GM10248 (cell line): ENCODE data around the gene SNCB.

Experiments
- CTCF ChIA-PET: fragments of 300-600 bp; sonication (Branson Sonifier 250); formaldehyde crosslinking; extraction: SDS; loops from one replicate; lab custom pipeline; 2021; ENCODE audit warnings: antibody characterized with exemption; lab: Yijun Ruan, JAX
- POLR2A ChIA-PET: fragments of 350-650 bp; sonication (Branson Sonifier 250); formaldehyde crosslinking; extraction: SDS; loops from one replicate; lab custom pipeline; 2020; ENCODE audit warnings: antibody characterized with exemption; lab: Yijun Ruan, JAX
- DNase-seq: peaks from one replicate; pipeline ENCODE4 v3.0.0; 2012; ENCODE audit errors: extremely low spot score
- TF ChIP-seq, protein P1 (sequence below): IDR thresholded peaks from 2 replicates; pipeline ENCODE4 v1.5.1; 2012; ENCODE audit warnings: mild to moderate bottlenecking, low read depth; ENCODE audit errors: extremely low read depth, missing control alignments, control extremely low read depth

SNCB gene

DNA sequence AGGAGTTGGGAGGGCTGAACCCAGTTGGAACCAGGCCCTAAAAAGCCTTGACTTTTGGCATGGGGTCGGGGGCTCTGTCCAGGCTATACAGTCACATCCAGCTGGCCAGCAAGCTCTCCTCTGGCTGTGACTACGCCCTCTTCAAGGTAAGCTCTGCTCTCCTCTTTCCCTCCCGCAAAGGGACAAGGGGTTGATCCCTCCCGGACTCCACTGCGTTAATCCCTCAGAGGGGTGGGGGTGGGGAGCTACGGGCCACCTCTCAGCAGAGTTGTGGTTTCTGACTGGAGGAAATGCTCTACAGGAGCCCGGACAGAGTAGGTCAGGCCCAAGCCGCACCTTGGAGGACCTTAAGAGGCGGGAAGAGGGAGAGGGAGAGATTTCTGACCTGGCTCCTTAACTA, 14.0 kb upstream of the SNCB start:
- TF ChIP-seq, protein P1, sequence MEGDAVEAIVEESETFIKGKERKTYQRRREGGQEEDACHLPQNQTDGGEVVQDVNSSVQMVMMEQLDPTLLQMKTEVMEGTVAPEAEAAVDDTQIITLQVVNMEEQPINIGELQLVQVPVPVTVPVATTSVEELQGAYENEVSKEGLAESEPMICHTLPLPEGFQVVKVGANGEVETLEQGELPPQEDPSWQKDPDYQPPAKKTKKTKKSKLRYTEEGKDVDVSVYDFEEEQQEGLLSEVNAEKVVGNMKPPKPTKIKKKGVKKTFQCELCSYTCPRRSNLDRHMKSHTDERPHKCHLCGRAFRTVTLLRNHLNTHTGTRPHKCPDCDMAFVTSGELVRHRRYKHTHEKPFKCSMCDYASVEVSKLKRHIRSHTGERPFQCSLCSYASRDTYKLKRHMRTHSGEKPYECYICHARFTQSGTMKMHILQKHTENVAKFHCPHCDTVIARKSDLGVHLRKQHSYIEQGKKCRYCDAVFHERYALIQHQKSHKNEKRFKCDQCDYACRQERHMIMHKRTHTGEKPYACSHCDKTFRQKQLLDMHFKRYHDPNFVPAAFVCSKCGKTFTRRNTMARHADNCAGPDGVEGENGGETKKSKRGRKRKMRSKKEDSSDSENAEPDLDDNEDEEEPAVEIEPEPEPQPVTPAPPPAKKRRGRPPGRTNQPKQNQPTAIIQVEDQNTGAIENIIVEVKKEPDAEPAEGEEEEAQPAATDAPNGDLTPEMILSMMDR = no peak
- ChIA-PET CTCF (interaction anchor here (1.0 to 10.1 kb wide), 2 partner anchors 14 to 15 kb away, joined by 3 to 140 read pairs; partner anchors contain the start of genes EIF4E1B and SNCB), POLR2A (no interaction called here)
- no peak for DNase-seq

DNA sequence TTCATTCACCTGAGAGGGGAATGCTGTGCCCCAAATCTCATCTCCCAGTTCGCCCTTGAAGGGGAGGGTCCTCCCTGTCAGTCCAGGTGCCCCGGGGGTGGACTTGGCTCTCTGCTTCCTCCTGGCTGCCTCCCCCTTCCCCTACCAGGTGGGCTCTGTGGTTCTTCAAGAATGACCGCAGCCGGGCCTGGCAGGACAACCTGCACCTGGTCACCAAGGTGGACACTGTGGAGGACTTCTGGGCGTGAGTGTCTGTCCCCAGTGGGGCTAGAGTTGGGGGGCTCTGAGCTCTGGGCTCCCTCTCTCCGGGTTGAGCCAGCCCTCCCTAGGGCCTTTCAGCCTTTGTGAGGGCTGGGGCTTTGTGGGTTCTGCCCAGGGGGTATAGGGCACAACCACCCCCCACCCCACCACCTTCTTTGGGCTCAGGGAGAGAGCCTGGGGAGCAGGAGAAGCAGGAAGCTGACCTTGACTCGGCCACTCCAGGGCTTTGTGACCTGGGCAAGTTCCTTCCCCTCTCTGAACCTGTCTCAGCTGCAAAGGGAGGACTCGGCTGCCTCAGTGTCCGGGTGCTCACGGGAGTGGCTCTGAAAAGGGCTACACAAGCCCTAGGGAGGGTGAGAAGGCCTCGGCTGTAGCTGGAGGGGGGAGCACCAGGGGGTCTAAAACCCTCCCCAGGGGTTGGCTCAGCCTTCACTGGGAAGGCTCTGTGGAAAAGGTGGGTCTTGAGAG, 13.3 kb upstream of the SNCB start:
- ChIA-PET CTCF (interaction anchor here (10.1 kb wide), 1 partner anchor 15 kb away, joined by 140 read pairs; no protein-coding TSS in a partner anchor), POLR2A (interaction anchor here (0.6 kb wide), 1 partner anchor 959 kb away, joined by 3 read pairs; no protein-coding TSS in a partner anchor)
- no peak for DNase-seq
- TF ChIP-seq, protein P1 = no peak

DNA sequence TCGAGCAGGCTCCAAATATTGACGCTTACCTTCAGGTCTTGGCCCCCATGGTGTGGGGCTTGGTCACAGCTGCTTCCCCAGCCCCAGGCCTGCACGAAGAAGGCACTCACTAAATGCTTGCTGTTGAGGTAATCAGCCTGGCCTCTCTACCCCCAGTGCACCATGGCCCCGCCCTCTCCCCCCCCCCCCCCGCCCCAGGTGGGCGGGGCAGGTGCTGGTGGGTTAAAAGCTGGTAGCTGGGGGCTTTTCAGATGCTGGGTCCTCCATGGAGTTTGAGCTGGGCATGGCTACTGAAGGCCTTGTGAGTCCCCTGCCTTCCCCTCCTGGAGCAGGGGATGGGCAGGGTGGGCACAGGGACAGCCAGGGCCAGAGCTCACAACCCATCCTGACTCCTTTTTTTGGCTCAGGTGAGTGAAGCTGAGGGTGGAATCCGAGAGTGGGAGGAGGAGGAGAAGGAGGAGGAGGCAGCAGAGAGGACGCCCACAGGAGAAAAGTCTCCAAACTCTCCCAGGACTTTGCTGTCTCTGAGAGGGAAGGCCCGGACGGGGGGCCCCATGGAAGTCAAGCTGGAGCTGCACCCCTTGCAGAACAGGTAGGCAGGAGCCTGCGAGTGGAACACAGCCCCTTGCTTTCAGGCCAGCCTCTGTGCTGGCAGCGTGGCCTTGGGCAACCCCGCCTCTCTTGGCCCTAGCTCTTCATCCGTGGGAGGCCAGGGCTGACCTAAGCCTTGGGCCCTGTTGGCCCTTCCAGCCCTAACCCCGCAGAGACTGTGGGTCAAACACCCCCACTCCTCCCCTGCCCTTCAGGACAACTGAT, 12.5 kb upstream of the SNCB start:
- DNase-seq = no peak
- TF ChIP-seq, protein P1 = no peak
- CTCF ChIA-PET = interaction anchor here (10.1 kb wide), 1 partner anchor 16 kb away, joined by 140 read pairs; no protein-coding TSS in a partner anchor
- POLR2A ChIA-PET = interaction anchor here (0.6 kb wide), 1 partner anchor 960 kb away, joined by 3 read pairs; no protein-coding TSS in a partner anchor

DNA sequence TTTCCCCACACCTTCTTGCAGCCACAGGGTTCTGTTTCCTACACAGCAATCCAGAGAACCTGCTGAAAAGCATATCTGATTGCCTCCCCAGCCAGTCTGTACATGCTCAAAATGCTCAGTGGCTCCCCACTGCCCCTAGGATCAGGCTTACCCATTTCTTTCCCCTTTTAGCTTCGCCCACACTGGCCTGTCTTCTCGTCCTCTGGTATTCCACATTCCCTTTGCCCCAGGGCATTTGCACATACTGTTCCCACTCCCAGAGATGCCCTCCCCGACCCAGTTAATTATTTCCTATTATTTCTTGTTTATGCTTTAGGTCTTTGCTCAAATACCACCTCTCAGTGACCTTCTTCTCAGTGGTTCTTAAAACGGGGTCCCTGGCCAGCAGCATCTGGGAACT, 10.3 kb upstream of the SNCB start:
- TF ChIP-seq, protein P1 = no peak
- no peak for DNase-seq
- ChIA-PET CTCF (interaction anchor here (2.6 kb wide), 1 partner anchor 20 kb away, joined by 8 read pairs; no protein-coding TSS in a partner anchor), POLR2A (no interaction called here)

DNA sequence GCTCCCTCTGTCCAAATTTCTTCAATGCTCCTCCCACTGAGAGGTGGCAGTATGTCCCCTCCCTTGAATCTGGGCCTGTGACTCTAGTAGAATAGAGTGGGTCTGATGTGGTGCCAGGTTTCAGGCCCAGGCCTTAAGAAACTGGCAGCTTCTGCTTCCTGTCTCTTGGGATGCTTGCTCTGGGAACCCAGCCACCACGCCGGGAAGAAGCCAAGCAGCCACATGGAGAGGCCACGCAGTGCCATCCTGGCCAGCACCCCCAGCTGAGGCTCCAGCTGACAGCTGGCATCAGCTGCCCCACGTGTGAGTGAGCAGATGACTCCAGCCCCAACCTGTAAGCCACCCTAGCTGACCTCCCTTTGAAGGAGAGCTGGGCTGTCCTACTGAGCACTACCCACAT, 9.6 kb upstream of the SNCB start:
- CTCF ChIA-PET = interaction anchor here (1.0 to 2.6 kb wide), 2 partner anchors 18 to 21 kb away, joined by 4 to 8 read pairs; no protein-coding TSS in a partner anchor
- no peak for DNase-seq
- POLR2A ChIA-PET = no interaction called here
- TF ChIP-seq, protein P1 = no peak

DNA sequence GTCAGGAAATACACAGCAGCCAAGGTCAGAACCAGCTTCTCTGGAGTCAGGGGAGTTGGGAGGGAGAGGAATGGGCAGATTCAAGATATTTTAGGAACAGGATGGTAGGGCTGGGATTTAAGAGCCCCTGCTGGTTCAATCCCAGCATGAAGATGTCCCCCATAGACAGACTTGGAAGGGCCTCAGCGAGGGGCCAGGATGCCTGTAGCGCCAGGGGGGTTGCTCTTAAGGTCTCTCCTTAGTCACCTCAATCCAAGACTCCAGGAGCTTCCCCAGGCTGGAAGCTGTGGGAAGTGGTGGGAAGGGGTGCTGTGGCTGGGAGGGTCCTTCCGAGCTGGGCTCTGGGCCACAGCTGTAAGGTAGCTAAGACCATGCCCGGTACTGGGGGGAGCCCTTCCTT, 8.9 kb upstream of the SNCB start:
- TF ChIP-seq, protein P1 = no peak
- POLR2A ChIA-PET = no interaction called here
- CTCF ChIA-PET = interaction anchor here (1.0 to 2.6 kb wide), 2 partner anchors 19 to 22 kb away, joined by 4 to 8 read pairs; no protein-coding TSS in a partner anchor
- DNase-seq = no peak
